GM12874 (cell line): ENCODE data around the gene GNG12.

Experiments used
- CTCF ChIP-seq: IDR thresholded peaks from 2 replicates; pipeline ENCODE4 v1.5.1; 2011; ENCODE audit warnings: low read depth, mild to moderate bottlenecking, control low read depth, low read length, moderate library complexity; ENCODE audit not compliant: insufficient read depth

Gene GNG12

GRCh38 chr1:67731322-67731721, 101.9 kb downstream of the GNG12 start:
- TF ChIP-seq CTCF, result no peak

- no peak for TF ChIP-seq CTCF
Measured at GRCh38 chr1:67729872-67730271, 103.4 kb downstream of the GNG12 start.

- no peak for TF ChIP-seq CTCF
Measured at GRCh38 chr1:67726224-67726623, 107.0 kb downstream of the GNG12 start.

- no peak for TF ChIP-seq CTCF
Measured at GRCh38 chr1:67724928-67725560, 108.2 kb downstream of the GNG12 start.

GRCh38 chr1:67723620-67724019, 109.6 kb downstream of the GNG12 start:
- no peak for TF ChIP-seq CTCF

- TF ChIP-seq CTCF, result no peak
Measured at GRCh38 chr1:67723126-67723525, 110.1 kb downstream of the GNG12 start.

- no peak for TF ChIP-seq CTCF
Measured at GRCh38 chr1:67722292-67722944, 110.8 kb downstream of the GNG12 start.
